Measurements from ENCODE around the gene HOPX.
"Not testable (repeated sequence)": the region's sequence is repeated elsewhere in the genome, so short reads cannot be mapped to it uniquely, and the experiment has no call there.

GRCh38 chr4:56667396-56667795, 13.7 kb downstream of the HOPX start:
- TF ChIP-seq ZBTB21 (CRISPR knock-in tag; IDR thresholded peaks at IDR 0.05; ENCODE audit: borderline replicate concordance); ZNF512 (CRISPR knock-in tag; IDR thresholded peaks at IDR 0.05; ENCODE audit: borderline replicate concordance); CTCF (IDR thresholded peaks at IDR 0.05); ESRRA (CRISPR knock-in tag; IDR thresholded peaks at IDR 0.05; ENCODE audit: borderline replicate concordance); CREM (CRISPR knock-in tag; IDR thresholded peaks at IDR 0.05); E2F5 (CRISPR knock-in tag; IDR thresholded peaks at IDR 0.05): not testable (repeated sequence)

Measured in WTC11 (cell line).